ENCODE measurements around the gene IFITM2.

The IFITM2 gene

GRCh38 chr11:270451-271318 lies 36.9 kb upstream of the IFITM2 start:
- no peak for TF ChIP-seq CTCF (IDR thresholded peaks at IDR 0.05)
- H3K27ac ChIP-seq = peak overlapping the region in 1 of 2 donors; percentile 56

GRCh38 chr11:271319-271715 lies 36.3 kb upstream of the IFITM2 start:
- no peak overlapping the region for H3K27ac ChIP-seq
- no peak for DNase-seq (ENCODE audit: low spot score)
- no peak for TF ChIP-seq CTCF (IDR thresholded peaks at IDR 0.05)
- H3K4me3 ChIP-seq = no peak overlapping the region

More at GRCh38 chr11:270451-271318, 36.9 kb upstream of the IFITM2 start:
- no peak overlapping the region for H3K4me3 ChIP-seq
- no peak for DNase-seq (ENCODE audit: low spot score)

GRCh38 chr11:272195-272930 lies 35.3 kb upstream of the IFITM2 start:
- DNase-seq (ENCODE audit: low spot score) = no peak
- Histone ChIP-seq H3K4me3 (no peak overlapping the region), H3K27ac (no peak overlapping the region)
- TF ChIP-seq CTCF (IDR thresholded peaks at IDR 0.05) = no peak

GRCh38 chr11:272931-273198 lies 34.8 kb upstream of the IFITM2 start:
- H3K27ac ChIP-seq = no peak overlapping the region
- no peak overlapping the region for H3K4me3 ChIP-seq
- no peak for TF ChIP-seq CTCF (IDR thresholded peaks at IDR 0.05)
- no peak for DNase-seq (ENCODE audit: low spot score)

GRCh38 chr11:276219-276618 lies 31.4 kb upstream of the IFITM2 start:
- Histone ChIP-seq H3K4me3 (no peak overlapping the region), H3K27ac (no peak overlapping the region)
- DNase-seq (ENCODE audit: low spot score) = no peak
- TF ChIP-seq CTCF (IDR thresholded peaks at IDR 0.05) = no peak

- Histone ChIP-seq H3K27ac (no peak within 1 kb of the TSS), H3K4me3 (peak within 1 kb of the TSS; percentile 67)
- no peak for TF ChIP-seq CTCF (IDR thresholded peaks at IDR 0.05)
- no peak for DNase-seq (ENCODE audit: low spot score)
These were observed 29.3 kb upstream of the IFITM2 start, which contains the start of gene NLRP6 for GRCh38 chr11:278001-278951. TSS of gene NLRP6 (plus strand) at chr11:278407. CDS start at chr11:278570, 163 bp downstream.
